ENCODE data around the gene ZFP92. TPM values are rescaled to one million over a fixed set of nuclear protein-coding genes. Genes with fewer than 3 reads are reported as not detected.

The ZFP92 gene
- total RNA-seq, 2 experiments from 2014 or later, result 1.5 to 1.6 TPM

DNA sequence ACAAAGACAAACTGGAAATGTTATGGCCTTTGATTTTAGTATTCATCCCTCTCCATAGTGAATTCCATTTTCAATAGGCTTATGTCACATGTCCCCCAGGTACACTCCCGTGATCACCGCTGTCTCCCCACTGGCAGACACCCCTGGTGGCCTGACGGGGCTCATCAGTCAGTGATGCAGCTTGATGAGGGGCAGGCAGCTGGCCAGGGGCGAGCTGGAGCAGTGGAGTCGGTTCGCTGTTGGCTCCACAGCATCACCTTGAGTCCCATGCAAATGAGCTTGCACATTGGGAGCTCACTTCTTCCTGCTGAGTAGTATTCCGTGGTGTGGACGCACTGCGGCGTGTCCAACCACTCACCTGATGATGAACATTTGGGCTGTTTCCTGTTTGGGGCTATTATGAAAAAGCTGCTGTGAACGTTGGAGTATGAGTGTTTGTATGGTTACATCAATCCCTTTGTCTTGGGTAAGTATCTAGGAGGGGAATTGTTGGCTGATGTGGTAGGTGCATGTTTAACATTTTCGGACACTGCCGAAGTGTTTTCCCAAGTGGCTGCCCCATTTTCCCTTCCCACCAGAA lies 29.4 kb downstream of the ZFP92 start:
- POLR2A ChIA-PET, result no interaction called here
- no peaks in the 10 kb centered on the region for H3K9me3 Mint-ChIP-seq
- H3K4me3 Mint-ChIP-seq, result no peak overlapping the region
- intact Hi-C loops (cut with micrococcal nuclease), result no loop called here
- H3K36me3 Mint-ChIP-seq, result no peaks in the 10 kb centered on the region
- no peaks in the 10 kb centered on the region for H3K4me1 Mint-ChIP-seq (ENCODE audit: low read depth)
- peaks cover 2% of the 10 kb centered on the region for H3K27me3 Mint-ChIP-seq
- no peak for DNase-seq
- no peak overlapping the region for H3K27ac Mint-ChIP-seq
- CTCF ChIA-PET, result no interaction called here

DNA sequence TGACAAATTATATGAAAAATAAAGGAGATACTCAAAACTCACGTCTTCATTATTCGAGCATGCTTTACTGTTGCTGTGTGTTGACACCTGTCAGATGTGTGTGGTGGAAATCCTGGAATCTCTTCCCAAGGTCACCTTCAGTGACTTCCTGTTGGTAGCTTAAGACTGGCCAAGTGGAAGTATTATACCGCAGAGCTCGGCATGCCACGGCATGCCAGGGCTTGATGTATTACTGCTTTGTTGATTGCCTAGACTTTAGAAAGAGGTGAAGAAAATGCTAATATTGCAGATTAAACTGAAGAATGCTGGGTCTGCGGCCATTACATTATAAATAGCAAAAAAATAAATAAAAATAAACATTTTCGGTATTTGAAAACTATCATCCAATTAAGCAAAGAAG lies 30.0 kb downstream of the ZFP92 start:
- CTCF ChIA-PET, result no interaction called here
- intact Hi-C loops (cut with micrococcal nuclease), result no loop called here
- DNase-seq, result no peak

DNA sequence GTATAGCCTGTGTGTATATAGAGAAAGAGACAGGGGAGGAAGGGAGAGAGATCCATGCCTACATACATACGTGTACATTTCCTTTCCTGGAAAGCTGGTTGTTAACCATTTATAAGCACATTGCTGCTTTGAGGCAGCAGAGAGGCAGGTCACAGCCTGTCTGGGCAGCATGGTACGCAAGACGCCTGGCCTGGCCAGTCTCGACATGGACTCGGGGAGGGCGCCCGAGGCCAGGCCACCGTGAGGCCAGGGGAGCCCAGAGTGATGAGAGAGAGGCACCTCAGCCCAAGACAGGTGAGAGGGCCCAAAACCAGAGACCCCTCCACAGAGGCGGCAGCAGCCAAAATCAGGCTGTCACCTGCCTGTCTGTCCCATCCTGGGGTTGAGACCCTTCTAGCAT lies 30.7 kb downstream of the ZFP92 start:
- intact Hi-C loops (cut with micrococcal nuclease), result no loop called here
- Mint-ChIP-seq H3K27ac (no peak overlapping the region), H3K4me1 (ENCODE audit: low read depth) (no peaks in the 10 kb centered on the region), H3K4me3 (no peak overlapping the region), H3K36me3 (no peaks in the 10 kb centered on the region), H3K27me3 (peaks cover 2% of the 10 kb centered on the region), H3K9me3 (no peaks in the 10 kb centered on the region)
- ChIA-PET CTCF (no interaction called here), POLR2A (no interaction called here)
- DNase-seq, result no peak

More for the DNA sequence above, 30.0 kb downstream of the ZFP92 start:
- POLR2A ChIA-PET, result no interaction called here
- no peak overlapping the region for H3K27ac Mint-ChIP-seq
- H3K4me3 Mint-ChIP-seq, result no peak overlapping the region
- H3K9me3 Mint-ChIP-seq, result no peaks in the 10 kb centered on the region
- H3K36me3 Mint-ChIP-seq, result no peaks in the 10 kb centered on the region
- no peaks in the 10 kb centered on the region for H3K4me1 Mint-ChIP-seq (ENCODE audit: low read depth)
- H3K27me3 Mint-ChIP-seq, result peaks cover 2% of the 10 kb centered on the region

DNA sequence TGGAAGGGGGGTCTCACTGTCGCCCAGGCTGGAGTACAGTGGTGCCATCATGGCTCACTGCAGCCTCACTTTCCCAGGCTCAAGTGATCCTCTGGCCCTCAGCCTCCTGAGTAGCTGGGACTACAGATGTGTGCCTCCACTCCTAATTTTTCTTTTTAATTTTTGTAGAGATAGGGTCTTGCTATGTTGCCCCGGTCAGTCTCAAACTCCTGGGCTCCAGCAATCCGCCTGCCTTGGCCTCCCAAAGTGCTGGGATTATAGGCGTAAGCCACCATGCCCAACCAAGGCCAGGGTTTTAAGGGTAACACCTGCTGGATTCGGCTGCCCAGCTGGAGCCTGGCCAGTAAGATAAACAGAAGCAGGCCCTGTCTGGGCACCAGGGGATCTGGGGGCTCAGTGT lies 31.2 kb downstream of the ZFP92 start:
- intact Hi-C loops (cut with micrococcal nuclease), result no loop called here
- Mint-ChIP-seq H3K27me3 (peaks cover 2% of the 10 kb centered on the region), H3K4me1 (ENCODE audit: low read depth) (no peaks in the 10 kb centered on the region), H3K4me3 (no peak overlapping the region), H3K36me3 (no peaks in the 10 kb centered on the region), H3K9me3 (no peaks in the 10 kb centered on the region), H3K27ac (no peak overlapping the region)
- POLR2A ChIA-PET, result no interaction called here
- no peak for DNase-seq
- CTCF ChIA-PET, result no interaction called here

DNA sequence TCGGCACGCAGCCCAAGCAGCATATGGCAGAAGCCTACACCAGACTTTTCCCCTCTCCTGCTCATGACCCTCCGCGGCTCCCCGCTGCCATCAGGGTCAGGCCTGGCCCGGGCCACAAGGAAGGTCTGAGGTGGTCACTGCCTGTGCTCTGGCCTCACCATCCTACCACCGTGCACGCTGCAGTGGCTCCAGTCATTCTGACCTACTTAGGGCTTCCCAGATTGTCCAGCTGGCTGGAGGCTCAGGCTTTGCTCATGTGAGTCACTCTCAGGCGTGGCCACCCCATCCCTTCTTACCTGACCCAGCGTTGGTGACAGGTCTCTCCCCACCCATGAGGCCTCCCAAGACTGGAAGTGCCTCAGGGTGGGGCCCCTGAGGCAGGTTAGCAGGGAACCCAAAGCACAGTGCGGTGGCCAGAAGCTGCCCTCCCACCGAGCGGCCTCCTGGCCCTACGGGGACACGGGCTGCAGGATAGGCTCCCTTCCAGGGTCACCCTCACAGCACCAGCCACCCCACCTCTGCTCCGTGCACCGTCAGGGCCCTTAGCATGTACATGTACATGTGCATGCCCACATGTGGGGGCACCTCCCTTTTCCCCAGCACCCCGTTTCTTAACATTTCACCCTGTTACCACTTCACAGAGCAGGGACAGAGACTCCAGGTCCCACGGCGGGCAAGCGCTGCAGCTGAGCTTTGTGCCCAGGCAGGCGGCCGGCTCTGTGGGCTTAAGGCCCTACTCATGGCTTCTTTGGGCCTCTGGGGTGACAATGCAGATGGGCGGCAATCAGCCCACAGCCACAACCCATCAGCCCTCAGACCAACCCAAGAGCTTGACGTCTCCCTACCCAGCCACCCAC lies 32.4 kb downstream of the ZFP92 start:
- Mint-ChIP-seq H3K9me3 (no peaks in the 10 kb centered on the region), H3K27ac (no peak overlapping the region), H3K27me3 (peaks cover 1% of the 10 kb centered on the region), H3K4me1 (ENCODE audit: low read depth) (no peaks in the 10 kb centered on the region), H3K4me3 (no peak overlapping the region), H3K36me3 (no peaks in the 10 kb centered on the region)
- DNase-seq, result no peak
- intact Hi-C loops (cut with micrococcal nuclease), result no loop called here
- ChIA-PET CTCF (interaction anchor here (0.7 kb wide), 1 partner anchor 16 kb away, joined by 3 read pairs; no protein-coding TSS in a partner anchor), POLR2A (no interaction called here)

DNA sequence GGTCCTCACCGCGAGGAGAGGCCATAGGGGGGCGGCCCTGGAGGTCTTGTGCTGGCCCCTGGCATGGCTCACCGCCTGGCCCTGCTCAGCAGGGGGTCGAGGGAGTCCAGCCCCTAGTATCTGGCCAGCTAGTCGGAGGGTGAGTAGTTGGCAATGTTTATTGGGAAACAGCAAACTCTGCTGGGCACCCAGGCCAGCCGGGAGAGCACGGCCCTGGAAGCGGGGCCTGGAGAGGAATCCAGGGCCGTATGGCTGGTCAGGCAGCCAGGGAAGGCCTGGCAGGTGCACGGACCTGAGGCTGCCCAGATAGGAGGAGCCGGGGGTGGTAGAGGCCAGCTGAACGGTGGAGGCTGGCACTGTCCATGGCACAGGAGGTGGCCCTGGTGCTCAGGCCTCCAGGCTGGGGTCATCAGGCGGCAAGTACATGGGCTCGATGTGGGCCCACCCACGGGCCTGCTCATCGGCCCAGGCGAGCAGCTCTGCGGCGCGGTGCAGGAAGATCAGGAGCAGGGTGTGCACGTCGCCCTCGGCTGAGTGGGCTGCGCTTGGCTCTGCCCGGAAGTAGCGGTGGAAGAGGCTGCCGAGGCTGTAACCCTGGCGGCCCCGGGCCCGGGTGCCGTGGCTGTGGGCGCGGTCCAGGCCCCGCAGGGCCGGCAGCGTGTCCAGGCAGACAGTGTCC lies 33.2 kb downstream of the ZFP92 start:
- H3K27ac Mint-ChIP-seq, result no peak overlapping the region
- no peaks in the 10 kb centered on the region for H3K36me3 Mint-ChIP-seq
- H3K27me3 Mint-ChIP-seq, result no peaks in the 10 kb centered on the region
- intact Hi-C loops (cut with micrococcal nuclease), result no loop called here
- ChIA-PET CTCF (interaction anchor here (0.7 kb wide), 1 partner anchor 15 kb away, joined by 3 read pairs; no protein-coding TSS in a partner anchor), POLR2A (no interaction called here)
- no peaks in the 10 kb centered on the region for H3K4me1 Mint-ChIP-seq (ENCODE audit: low read depth)
- H3K9me3 Mint-ChIP-seq, result no peaks in the 10 kb centered on the region
- H3K4me3 Mint-ChIP-seq, result no peak overlapping the region
- no peak for DNase-seq

DNA sequence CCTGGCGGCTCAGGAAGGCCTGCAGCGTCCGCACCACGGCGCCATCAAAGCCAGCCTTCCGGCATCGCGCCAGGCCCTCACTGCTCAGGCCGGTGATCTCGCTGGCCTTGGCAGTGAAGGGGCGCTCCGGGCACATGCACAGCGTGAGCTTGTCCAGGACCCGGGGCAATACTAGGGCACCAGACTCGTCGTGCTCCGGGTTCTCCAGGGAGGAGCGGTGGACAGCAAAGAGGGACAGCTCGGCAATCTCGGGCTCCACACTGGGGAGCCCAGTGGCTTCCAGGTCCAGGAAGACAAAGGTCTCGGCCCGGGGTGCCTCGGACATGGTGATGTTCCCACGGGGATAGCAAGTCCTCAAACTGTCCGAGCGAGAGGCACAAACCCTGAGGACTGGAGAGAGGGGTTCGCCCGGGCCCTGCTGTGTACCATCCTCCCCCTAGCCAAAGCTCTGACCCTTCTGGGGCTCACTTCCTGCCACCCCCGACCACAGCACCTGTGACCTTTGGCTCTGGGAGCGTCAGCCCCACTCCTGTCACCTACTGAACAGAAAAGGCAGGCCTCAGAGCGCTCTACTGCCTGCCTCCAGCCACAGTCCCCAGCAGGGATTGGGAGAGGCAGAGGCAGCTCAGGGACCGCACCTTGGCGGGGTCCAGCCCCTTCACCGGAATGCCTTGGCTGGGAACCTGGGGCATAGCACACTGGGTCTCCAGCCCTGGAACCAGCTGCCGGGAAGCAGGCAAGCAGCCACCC lies 34.0 kb downstream of the ZFP92 start:
- ChIA-PET CTCF (interaction anchor here (0.9 kb wide), 1 partner anchor 94 kb away, joined by 3 read pairs; no protein-coding TSS in a partner anchor), POLR2A (no interaction called here)
- H3K27me3 Mint-ChIP-seq, result no peaks in the 10 kb centered on the region
- no peak overlapping the region for H3K4me3 Mint-ChIP-seq
- no peaks in the 10 kb centered on the region for H3K4me1 Mint-ChIP-seq (ENCODE audit: low read depth)
- H3K36me3 Mint-ChIP-seq, result no peaks in the 10 kb centered on the region
- no peak for DNase-seq
- no peak overlapping the region for H3K27ac Mint-ChIP-seq
- intact Hi-C loops (cut with micrococcal nuclease), result no loop called here
- H3K9me3 Mint-ChIP-seq, result no peaks in the 10 kb centered on the region

DNA sequence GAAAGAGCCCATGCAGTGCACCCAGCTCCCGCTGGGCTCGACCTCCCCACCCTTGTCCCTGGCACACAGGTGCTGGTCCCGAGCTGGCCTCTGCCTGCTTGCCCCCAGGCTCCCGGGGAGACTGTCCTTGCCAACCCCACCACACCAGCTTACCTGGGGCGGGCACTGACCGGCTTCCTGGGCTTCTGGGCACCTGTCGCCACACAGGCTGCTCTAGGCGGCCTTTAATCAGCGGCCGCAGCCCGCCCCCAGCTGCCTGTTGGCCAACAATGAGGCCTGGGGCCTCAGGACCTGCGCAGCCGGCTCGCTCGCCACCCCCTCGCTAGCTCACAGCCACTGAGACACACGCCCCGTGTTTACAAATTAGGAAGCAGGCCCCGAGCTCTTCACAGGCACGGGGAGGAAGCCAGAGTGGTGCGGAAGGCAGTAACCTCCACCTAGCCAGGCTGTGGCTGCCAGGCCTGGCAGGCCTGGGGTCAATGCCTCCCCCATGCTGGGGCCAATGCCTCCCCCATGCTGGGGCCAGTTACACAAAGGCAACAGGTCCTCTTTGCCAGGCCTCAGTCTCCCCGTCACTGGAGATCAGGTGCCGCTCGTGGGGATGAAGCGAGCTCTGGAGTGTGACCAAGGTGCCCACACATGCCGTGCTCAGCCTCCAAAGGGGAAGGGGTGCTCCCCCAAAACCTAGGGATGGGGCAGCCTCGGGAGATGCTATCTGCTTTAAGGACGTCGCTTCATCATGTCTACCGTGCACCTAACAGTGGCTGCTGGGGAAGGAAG lies 34.8 kb downstream of the ZFP92 start, which contains the start of gene TREX2:
Gene TREX2 (minus strand): TSS at position 201 of the 780 bp plus-strand sequence. CDS start 626 bp downstream, outside the sequence.
- POLR2A ChIA-PET, result no interaction called here
- H3K27me3 Mint-ChIP-seq, result no peaks in the 10 kb centered on the region
- no peaks in the 10 kb centered on the region for H3K36me3 Mint-ChIP-seq
- H3K9me3 Mint-ChIP-seq, result no peaks in the 10 kb centered on the region
- CTCF ChIA-PET, result interaction anchor here (0.9 kb wide), 1 partner anchor 93 kb away, joined by 3 read pairs; no protein-coding TSS in a partner anchor
- no peaks in the 10 kb centered on the region for H3K4me1 Mint-ChIP-seq (ENCODE audit: low read depth)
- no peak within 1 kb of the TSS for H3K27ac Mint-ChIP-seq
- DNase-seq, result no peak
- intact Hi-C loops (cut with micrococcal nuclease), result no loop called here
- no peak within 1 kb of the TSS for H3K4me3 Mint-ChIP-seq

DNA sequence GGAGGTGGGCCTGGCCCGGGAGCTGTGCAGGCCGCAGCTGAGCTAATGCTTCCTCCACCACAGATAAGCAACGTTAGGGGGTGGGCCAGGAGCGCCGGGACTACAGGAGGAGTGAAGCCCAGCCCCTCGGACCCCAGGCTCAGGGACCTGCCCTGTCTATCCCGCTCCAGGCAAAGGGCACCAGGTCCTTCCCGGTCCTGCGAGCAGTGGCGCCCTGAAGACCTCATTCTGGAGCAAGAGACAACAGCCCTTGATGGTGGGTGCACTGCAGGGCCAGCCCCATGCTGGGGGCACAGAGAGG lies 35.3 kb downstream of the ZFP92 start:
- H3K36me3 Mint-ChIP-seq, result no peaks in the 10 kb centered on the region
- ChIA-PET POLR2A (no interaction called here), CTCF (interaction anchor here (0.9 kb wide), 1 partner anchor 93 kb away, joined by 3 read pairs; no protein-coding TSS in a partner anchor)
- intact Hi-C loops (cut with micrococcal nuclease), result no loop called here
- H3K4me1 Mint-ChIP-seq (ENCODE audit: low read depth), result no peaks in the 10 kb centered on the region
- no peaks in the 10 kb centered on the region for H3K27me3 Mint-ChIP-seq
- no peak overlapping the region for H3K4me3 Mint-ChIP-seq
- no peak for DNase-seq
- H3K27ac Mint-ChIP-seq, result no peak overlapping the region
- no peaks in the 10 kb centered on the region for H3K9me3 Mint-ChIP-seq

DNA sequence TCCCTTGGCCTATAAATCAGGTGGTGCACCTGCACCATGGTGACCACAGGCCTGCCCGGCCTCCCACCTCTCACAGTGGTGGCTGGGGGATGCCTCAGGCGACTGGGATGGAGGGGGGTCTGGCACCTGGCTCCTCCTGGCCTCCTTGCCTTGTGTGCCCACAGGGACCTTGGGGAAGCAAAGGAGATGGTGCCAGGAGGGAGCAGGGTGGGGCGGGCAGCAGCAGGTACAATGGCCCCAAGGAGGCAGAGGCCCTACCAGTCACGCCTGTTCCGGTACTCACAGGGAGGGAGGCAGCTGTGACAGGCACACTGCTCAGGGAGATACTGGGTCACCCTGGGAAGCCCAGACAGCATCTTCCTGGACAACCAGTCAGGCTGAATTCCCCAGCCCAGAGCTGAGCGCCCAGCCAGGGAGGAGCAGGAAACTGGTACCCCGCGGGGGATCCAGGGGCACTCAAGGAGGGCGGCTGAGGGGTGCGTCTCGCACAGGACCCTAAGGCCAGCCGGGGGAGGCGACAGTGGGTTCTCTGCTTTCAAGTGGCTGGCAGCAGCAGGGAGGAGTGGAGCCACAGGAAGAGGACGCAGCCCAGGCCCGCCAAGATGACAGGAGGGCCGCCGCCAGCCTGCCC lies 35.8 kb downstream of the ZFP92 start:
- H3K27ac Mint-ChIP-seq, result no peak overlapping the region
- H3K27me3 Mint-ChIP-seq, result no peaks in the 10 kb centered on the region

DNA sequence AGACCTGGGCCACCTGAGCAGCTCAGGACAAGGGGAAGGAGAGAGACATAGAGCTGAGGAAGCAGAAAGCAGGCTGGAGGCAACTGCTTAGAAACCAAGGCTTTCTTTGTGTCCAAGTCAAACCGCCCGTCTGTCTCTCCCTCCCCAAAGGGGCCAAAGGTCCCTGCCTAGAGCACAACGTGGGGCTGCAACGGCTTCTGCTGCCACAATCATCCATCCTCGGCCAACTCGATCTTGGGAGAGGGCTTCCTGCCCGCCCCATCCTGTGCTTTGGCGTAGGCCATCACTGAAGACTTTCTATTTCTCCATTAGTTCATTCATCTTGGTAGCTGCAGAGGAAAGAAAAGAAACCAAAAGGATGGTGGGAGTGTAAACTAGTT lies 36.3 kb downstream of the ZFP92 start:
- H3K27me3 Mint-ChIP-seq, result no peaks in the 10 kb centered on the region
- H3K27ac Mint-ChIP-seq, result no peak overlapping the region
- H3K4me1 Mint-ChIP-seq (ENCODE audit: low read depth), result no peaks in the 10 kb centered on the region
- no peak overlapping the region for H3K4me3 Mint-ChIP-seq
- CTCF ChIA-PET, result no interaction called here
- no peaks in the 10 kb centered on the region for H3K36me3 Mint-ChIP-seq
- POLR2A ChIA-PET, result no interaction called here
- H3K9me3 Mint-ChIP-seq, result no peaks in the 10 kb centered on the region
- DNase-seq, result no peak
- intact Hi-C loops (cut with micrococcal nuclease), result no loop called here

More for the DNA sequence above, 35.8 kb downstream of the ZFP92 start:
- H3K9me3 Mint-ChIP-seq, result no peaks in the 10 kb centered on the region
- POLR2A ChIA-PET, result no interaction called here
- CTCF ChIA-PET, result no interaction called here
- intact Hi-C loops (cut with micrococcal nuclease), result no loop called here
- no peak for DNase-seq
- H3K4me3 Mint-ChIP-seq, result no peak overlapping the region
- no peaks in the 10 kb centered on the region for H3K4me1 Mint-ChIP-seq (ENCODE audit: low read depth)
- H3K36me3 Mint-ChIP-seq, result no peaks in the 10 kb centered on the region
